K562 (cell line): ENCODE data around the gene DNAJB2. TPM values are rescaled to one million over a fixed set of nuclear protein-coding genes. Genes with fewer than 3 reads are reported as not detected.

Source experiments
- ATAC-seq: fragments of 200-7000 bp; cut with Tn5 transposase; 3 replicates; pipeline ENCODE4 v1.9.1; 2020; ENCODE audit warnings: moderate library complexity
- BruUV-seq: library from RNA; stranded (reverse); fragments of 400-500 nt; replicated peaks from 2 replicates; lab custom pipeline; 2021; lab: Mats Ljungman, UMichigan
- CTCF ChIA-PET: fragments of 300-600 bp; formaldehyde crosslinking; extraction: SDS; loops from one replicate; lab custom pipeline; 2021; ENCODE audit warnings: low intra/inter-chr PET ratio; lab: Yijun Ruan, JAX
- POLR2A ChIA-PET: fragments of 300-600, 350-650 bp; sonication (Branson Sonifier 250); formaldehyde crosslinking; extraction: SDS; loops from one replicate; lab custom pipeline; 2021; ENCODE audit warnings: antibody characterized with exemption, inconsistent platforms; lab: Yijun Ruan, JAX
- DNase-seq, 4 experiments: peaks; one replicate each; pipeline versions ENCODE4 v3.0.0 to v3.0.0-alpha.2; 2011 to 2018; ENCODE audit warnings: low spot score in 3 of 4, mixed read lengths in 3 of 4; ENCODE audit errors: extremely low read depth in 1 of 4
- FAIRE-seq: peaks from 2 replicates; lab custom pipeline; 2011; peaks lifted over from hg19 to GRCh38; lab: Jason Lieb, UNC
- H2AFZ ChIP-seq: 2 replicates; pipeline ENCODE4 v1.6.0; 2011; ENCODE audit warnings: low read depth, low read length, control low read depth, inconsistent platforms
- H3K27ac ChIP-seq: fragments of 200-600 bp; 3 replicates; pipeline ENCODE4 v1.8.0; 2011; ENCODE audit warnings: low read depth, mild to moderate bottlenecking, control low read depth, inconsistent platforms, low read length, moderate library complexity, mixed read lengths; ENCODE audit errors: extremely low read depth
- H3K27me3 ChIP-seq, 2 experiments: fragments of 300-600 bp in 1 of 2; 2 replicates in 1 of 2; 3 replicates in 1 of 2; pipeline versions ENCODE4 v1.6.0 to v1.8.0; 2011; ENCODE audit warnings: inconsistent platforms in 2 of 2, low read length in 2 of 2, mild to moderate bottlenecking in 1 of 2, mixed read lengths in 1 of 2, moderate library complexity in 1 of 2; ENCODE audit not compliant: control insufficient read depth in 2 of 2, insufficient read depth in 2 of 2
- H3K36me3 ChIP-seq: fragments of 300-600 bp; 3 replicates; pipeline ENCODE4 v1.8.0; 2011; ENCODE audit warnings: mild to moderate bottlenecking, low read length, inconsistent platforms; ENCODE audit not compliant: control insufficient read depth, insufficient read depth
- H3K4me1 ChIP-seq, 2 experiments: fragments of 200-600 bp in 1 of 2; replicated peaks in 1 of 2; 2 replicates in 1 of 2; 3 replicates in 1 of 2; pipeline versions ENCODE4 v1.5.1 to v1.8.0; 2011; ENCODE audit warnings: inconsistent platforms in 2 of 2, low read length in 2 of 2, mild to moderate bottlenecking in 1 of 2, mixed read lengths in 1 of 2, moderate library complexity in 1 of 2; ENCODE audit not compliant: control insufficient read depth in 2 of 2, insufficient read depth in 2 of 2
- H3K4me2 ChIP-seq: 2 replicates; pipeline ENCODE4 v1.6.1; 2011; ENCODE audit warnings: low read length, control low read depth, inconsistent platforms, mixed read lengths; ENCODE audit not compliant: insufficient read depth
- H3K4me3 ChIP-seq: fragments of 200-600 bp; sonication (generic), shearing (Covaris generic); 2 replicates; pipeline ENCODE4 v1.5.1; 2016; ENCODE audit warnings: control low read depth, inconsistent platforms
- H3K79me2 ChIP-seq: fragments of 200-600 bp; 3 replicates; pipeline ENCODE4 v1.8.0; 2011; ENCODE audit warnings: low read length, inconsistent platforms; ENCODE audit not compliant: control insufficient read depth, insufficient read depth
- H3K9ac ChIP-seq, 2 experiments: 2 replicates each; pipeline versions ENCODE4 v1.6.0 to v1.6.1; 2011; ENCODE audit warnings: low read depth in 2 of 2, low read length in 2 of 2, control low read depth in 1 of 2, inconsistent platforms in 1 of 2, mild to moderate bottlenecking in 1 of 2, mixed read lengths in 1 of 2; ENCODE audit not compliant: insufficient read depth in 1 of 2
- H3K9me1 ChIP-seq: one replicate; pipeline ENCODE4 v1.6.0; 2011; ENCODE audit warnings: inconsistent platforms, mild to moderate bottlenecking, low read length, moderate library complexity; ENCODE audit not compliant: control insufficient read depth, insufficient read depth
- H3K9me3 ChIP-seq: replicated peaks from 2 replicates; pipeline ENCODE4 v1.5.1; 2011; ENCODE audit warnings: low read depth, low read length, inconsistent platforms; ENCODE audit not compliant: control insufficient read depth, insufficient read depth
- H4K20me1 ChIP-seq: replicated peaks from 2 replicates; pipeline ENCODE4 v1.6.1; 2011; ENCODE audit warnings: low read length, inconsistent platforms, mixed read lengths; ENCODE audit not compliant: control insufficient read depth, insufficient read depth
- CBX1 ChIP-seq: sonication (generic); IDR thresholded peaks from 2 replicates; pipeline ENCODE4 v1.6.1; 2016; ENCODE audit warnings: antibody characterized with exemption, low read depth, mild to moderate bottlenecking
- CHD1 ChIP-seq: fragments of 200-600 bp; sonication (generic); IDR thresholded peaks from one replicate; pipeline ENCODE4 v1.6.1; 2012; ENCODE audit warnings: mild to moderate bottlenecking, moderate library complexity, low read length, inconsistent platforms
- MTA1 ChIP-seq: fragments of 450-650 bp; IDR thresholded peaks from 2 replicates; pipeline ENCODE4 v1.6.1; 2017; ENCODE audit warnings: borderline replicate concordance
- NCOA4 ChIP-seq: fragments of 450-650 bp; IDR thresholded peaks from 2 replicates; pipeline ENCODE4 v1.6.1; 2018; ENCODE audit warnings: mild to moderate bottlenecking; ENCODE audit not compliant: partially characterized antibody
- PHF21A ChIP-seq: fragments of 450-650 bp; IDR thresholded peaks from 2 replicates; pipeline ENCODE4 v1.6.1; 2017; ENCODE audit warnings: low read depth, borderline replicate concordance
- SMARCA4 ChIP-seq: fragments of 450-650 bp; IDR thresholded peaks from 2 replicates; pipeline ENCODE4 v1.6.1; 2016
- TFE3 ChIP-seq: fragments of 450-650 bp; formaldehyde crosslinking; IDR thresholded peaks from 2 replicates; pipeline ENCODE4 v1.4.0; 2020; ENCODE audit warnings: mild to moderate bottlenecking, mixed read lengths
- ZBTB12 ChIP-seq: fragments of 250-450 bp; sonication (Bioruptor Pico); IDR thresholded peaks from 2 replicates; pipeline ENCODE4 v1.4.0; 2020
- WGBS: fragments of 100-300 bp; shearing (Covaris generic); methylation state at CpG from one replicate; pipeline ENCODE4 v1.1.6; 2016; ENCODE audit warnings: low coverage, mixed read lengths; ENCODE audit not compliant: insufficient coverage; ENCODE audit errors: missing lambda C conversion rate; 5-methylcytosine and 5-hydroxymethylcytosine counted together
- in situ Hi-C: fragments of 300-500 bp; cut with MboI; formaldehyde crosslinking; loops from 4 replicates; pipeline ENCODE4 v1.15.0; 2018; ENCODE audit warnings: inconsistent platforms, mixed read lengths
- intact Hi-C: fragments of 100-400 bp; cut with micrococcal nuclease; formaldehyde crosslinking; loops from 2 replicates; pipeline ENCODE4 v1.14.2; 2022
- polyA plus RNA-seq, 8 experiments: library from polyadenylated mRNA; depleted of rRNA in 4 of 8; stranded (reverse) in 5 of 8; unstranded in 3 of 8; fragments of >200 nt; fragmentation: Nextera tagmentation in 2 of 8; fragmentation: Illumina TruSeq in 1 of 8; extraction: Ambion mirVana in 2 of 8; extraction: Trizol in 1 of 8; gene quantifications; 2 replicates each; pipeline versions ENCODE4 v1.2.1 to v1.2.3, GENCODE V29; 2011 to 2014; ENCODE audit warnings: inconsistent platforms in 1 of 8, missing spikeins in 1 of 8
- total RNA-seq, 7 experiments: library from RNA; depleted of rRNA in 6 of 7; stranded (reverse); fragments of >200 nt in 6 of 7; fragmentation: Illumina TruSeq in 2 of 7; extraction: Trizol in 2 of 7; gene quantifications; 2 replicates each; pipeline versions ENCODE4 v1.2.1 to v1.2.3, GENCODE V29; 2011 to 2021; ENCODE audit warnings: low replicate concordance in 1 of 7
- TF ChIP-seq, protein P1 (sequence below): fragments of 250-450 bp; sonication (Bioruptor Pico); IDR thresholded peaks from 2 replicates; pipeline ENCODE4 v1.6.1; 2021; ENCODE audit warnings: mild to moderate bottlenecking
- TF ChIP-seq, protein P2 (sequence below): IDR thresholded peaks from 2 replicates; pipeline ENCODE4 v1.6.1; 2014; ENCODE audit warnings: antibody characterized with exemption
- TF ChIP-seq, protein P3 (sequence below): fragments of 450-650 bp; formaldehyde crosslinking; conservative IDR thresholded peaks from 2 replicates; pipeline ENCODE4 v1.4.0; 2022; ENCODE audit warnings: mild to moderate bottlenecking, missing genetic modification characterization
- TF ChIP-seq, protein P4 (sequence below), 2 experiments: IDR thresholded peaks; 2 replicates each; pipeline ENCODE4 v1.6.1; 2011; ENCODE audit warnings: borderline replicate concordance in 1 of 2, control low read depth in 1 of 2, low read depth in 1 of 2, low read length in 1 of 2, mild to moderate bottlenecking in 1 of 2, mixed read lengths in 1 of 2, moderate library complexity in 1 of 2; ENCODE audit not compliant: insufficient read depth in 1 of 2, insufficient read length in 1 of 2, poor library complexity in 1 of 2, severe bottlenecking in 1 of 2; ENCODE audit errors: extremely low read depth in 1 of 2

The DNAJB2 gene
- total and polyA plus RNA-seq, 9 of the 15 experiments (the other 6 are each of a cell fraction or from before 2014, with no cell fraction given): 0.08 to 3.0 (median 2.2) TPM; not detected in 1

- TF ChIP-seq CHD1 (no peak), TFE3 (CRISPR knock-in tag) (no peak)
- TF ChIP-seq, protein P1, sequence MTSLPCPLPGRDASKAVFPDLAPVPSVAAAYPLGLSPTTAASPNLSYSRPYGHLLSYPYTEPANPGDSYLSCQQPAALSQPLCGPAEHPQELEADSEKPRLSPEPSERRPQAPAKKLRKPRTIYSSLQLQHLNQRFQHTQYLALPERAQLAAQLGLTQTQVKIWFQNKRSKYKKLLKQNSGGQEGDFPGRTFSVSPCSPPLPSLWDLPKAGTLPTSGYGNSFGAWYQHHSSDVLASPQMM (CRISPR knock-in tag): no peak
These were observed 44.3 kb downstream of the DNAJB2 start (continued) for GRCh38 chr2:219323434-219323833.

- BruUV-seq: no TSS peak
- CTCF ChIA-PET: no interaction called here
- TF ChIP-seq, protein P2, sequence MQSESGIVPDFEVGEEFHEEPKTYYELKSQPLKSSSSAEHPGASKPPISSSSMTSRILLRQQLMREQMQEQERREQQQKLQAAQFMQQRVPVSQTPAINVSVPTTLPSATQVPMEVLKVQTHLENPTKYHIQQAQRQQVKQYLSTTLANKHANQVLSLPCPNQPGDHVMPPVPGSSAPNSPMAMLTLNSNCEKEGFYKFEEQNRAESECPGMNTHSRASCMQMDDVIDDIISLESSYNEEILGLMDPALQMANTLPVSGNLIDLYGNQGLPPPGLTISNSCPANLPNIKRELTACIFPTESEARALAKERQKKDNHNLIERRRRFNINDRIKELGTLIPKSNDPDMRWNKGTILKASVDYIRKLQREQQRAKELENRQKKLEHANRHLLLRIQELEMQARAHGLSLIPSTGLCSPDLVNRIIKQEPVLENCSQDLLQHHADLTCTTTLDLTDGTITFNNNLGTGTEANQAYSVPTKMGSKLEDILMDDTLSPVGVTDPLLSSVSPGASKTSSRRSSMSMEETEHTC: no peak
- no peak for TF ChIP-seq PHF21A
- no peak for TF ChIP-seq MTA1
- TF ChIP-seq, protein P3, sequence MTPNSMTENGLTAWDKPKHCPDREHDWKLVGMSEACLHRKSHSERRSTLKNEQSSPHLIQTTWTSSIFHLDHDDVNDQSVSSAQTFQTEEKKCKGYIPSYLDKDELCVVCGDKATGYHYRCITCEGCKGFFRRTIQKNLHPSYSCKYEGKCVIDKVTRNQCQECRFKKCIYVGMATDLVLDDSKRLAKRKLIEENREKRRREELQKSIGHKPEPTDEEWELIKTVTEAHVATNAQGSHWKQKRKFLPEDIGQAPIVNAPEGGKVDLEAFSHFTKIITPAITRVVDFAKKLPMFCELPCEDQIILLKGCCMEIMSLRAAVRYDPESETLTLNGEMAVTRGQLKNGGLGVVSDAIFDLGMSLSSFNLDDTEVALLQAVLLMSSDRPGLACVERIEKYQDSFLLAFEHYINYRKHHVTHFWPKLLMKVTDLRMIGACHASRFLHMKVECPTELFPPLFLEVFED (CRISPR knock-in tag): no peak
- TF ChIP-seq CBX1: no peak
- no peak for TF ChIP-seq SMARCA4
- no peak for TF ChIP-seq NCOA4
- TF ChIP-seq ZBTB12 (CRISPR knock-in tag): no peak
- TF ChIP-seq, protein P4, sequence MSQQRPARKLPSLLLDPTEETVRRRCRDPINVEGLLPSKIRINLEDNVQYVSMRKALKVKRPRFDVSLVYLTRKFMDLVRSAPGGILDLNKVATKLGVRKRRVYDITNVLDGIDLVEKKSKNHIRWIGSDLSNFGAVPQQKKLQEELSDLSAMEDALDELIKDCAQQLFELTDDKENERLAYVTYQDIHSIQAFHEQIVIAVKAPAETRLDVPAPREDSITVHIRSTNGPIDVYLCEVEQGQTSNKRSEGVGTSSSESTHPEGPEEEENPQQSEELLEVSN (IDR thresholded peaks at IDR 0.05; ENCODE audit: borderline replicate concordance in 1 of 2, extremely low read depth in 1 of 2, insufficient read depth in 1 of 2, insufficient read length in 1 of 2, low read depth in 1 of 2, low read length in 1 of 2, poor library complexity in 1 of 2, severe bottlenecking in 1 of 2): no peak
These were observed 46.0 kb downstream of the DNAJB2 start for GRCh38 chr2:219325136-219325535.

More at GRCh38 chr2:219325136-219325535, 46.0 kb downstream of the DNAJB2 start:
- no peak overlapping the region for H3K4me2 ChIP-seq
- H3K27ac ChIP-seq: no peak overlapping the region
- H3K79me2 ChIP-seq: no peaks in the 10 kb centered on the region
- ATAC-seq (no peak), DNase-seq (no peak), FAIRE-seq (no peak)
- POLR2A ChIA-PET: no interaction called here
- H3K9ac ChIP-seq: no peak overlapping the region
- H3K9me3 ChIP-seq: no peaks in the 10 kb centered on the region
- H3K36me3 ChIP-seq: no peaks in the 10 kb centered on the region
- H3K4me3 ChIP-seq: no peak overlapping the region
- no peak overlapping the region for H2AFZ ChIP-seq
- in situ Hi-C loops (no loop called here), intact Hi-C loops (no loop called here)
- no peaks in the 10 kb centered on the region for H4K20me1 ChIP-seq
- WGBS: 0% methylated on average over 4 of the region's 4 CpGs
- H3K4me1 ChIP-seq: no peaks in the 10 kb centered on the region
- no peaks in the 10 kb centered on the region for H3K9me1 ChIP-seq
- H3K27me3 ChIP-seq: peaks cover 0 to 4% of the 10 kb centered on the region in 2 experiments; a peak in 2 of 5 replicates
